Right cardiac atrium (tissue), 5 donors: ENCODE data around the gene SLC34A3. TPM values are rescaled to one million over a fixed set of nuclear protein-coding genes. Genes with fewer than 3 reads are reported as not detected.
A peak's percentile ranks its signal among the peaks of the same experiment; 100 is the strongest.

ENCODE experiments used
- ATAC-seq, 2 donors: fragments of 200-7000 bp; cut with Tn5 transposase; one replicate each; pipeline versions ENCODE4 v1.8.0 to v1.9.1; 2020; ENCODE audit warnings: moderate library complexity in 2 of 2, mild to moderate bottlenecking in 1 of 2
- DNase-seq, 3 donors: peaks; one replicate each; pipeline ENCODE4 v3.0.0-alpha.2; 2020
- H3K27ac ChIP-seq: one replicate; pipeline ENCODE4 v1.5.1; 2013; ENCODE audit warnings: mild to moderate bottlenecking, low read length, control low read depth, moderate library complexity
- H3K27me3 ChIP-seq: one replicate; pipeline ENCODE4 v1.6.1; 2013; ENCODE audit not compliant: control insufficient read depth, insufficient read depth
- H3K4me1 ChIP-seq: one replicate; pipeline ENCODE4 v1.6.1; 2013; ENCODE audit warnings: low read length; ENCODE audit not compliant: control insufficient read depth, insufficient read depth
- H3K4me3 ChIP-seq: one replicate; pipeline ENCODE4 v1.5.1; 2013; ENCODE audit warnings: low read length, control low read depth
- H3K9me3 ChIP-seq: one replicate; pipeline ENCODE4 v1.6.1; 2013; ENCODE audit warnings: low read length; ENCODE audit not compliant: control insufficient read depth
- WGBS: extraction: QIAGEN DNeasy Blood & Tissue Kit; methylation state at CpG from one replicate; pipeline ENCODE4 v1.1.7; 2013; 5-methylcytosine and 5-hydroxymethylcytosine counted together
- intact Hi-C, 4 donors: fragments of 100-400 bp; cut with DNase I; formaldehyde crosslinking; loops; one replicate each; pipeline versions ENCODE4 v1.11.0 to v1.14.0; 2022 to 2023
- polyA plus RNA-seq: library from polyadenylated mRNA; stranded (reverse); fragments of 200-250 nt; gene quantifications from one replicate; pipeline ENCODE4 v1.2.3, GENCODE V29; 2013
- total RNA-seq, 4 donors: library from RNA; stranded (reverse); fragmentation: NEBNext Ultra II Directional; extraction: Animal tissue kit (Norgen Biotek cat#: 25700); gene quantifications; one replicate each; pipeline ENCODE4 v1.2.1, GENCODE V29; 2021
- donor health status: healthy with polysubstance abuse.
- donor health status: DM: no; HTN: yes; CAD: no.
- donor health status: DM: no; HTN: no; CAD: no.
- donor health status: DM: no; HTN: yes; CAD: no; lungs with severe emphysema.
- donor health status: DM: yes; HTN: yes; CAD: no.

SLC34A3 gene
- total and polyA plus RNA-seq, 5 donors: not detected

DNA sequence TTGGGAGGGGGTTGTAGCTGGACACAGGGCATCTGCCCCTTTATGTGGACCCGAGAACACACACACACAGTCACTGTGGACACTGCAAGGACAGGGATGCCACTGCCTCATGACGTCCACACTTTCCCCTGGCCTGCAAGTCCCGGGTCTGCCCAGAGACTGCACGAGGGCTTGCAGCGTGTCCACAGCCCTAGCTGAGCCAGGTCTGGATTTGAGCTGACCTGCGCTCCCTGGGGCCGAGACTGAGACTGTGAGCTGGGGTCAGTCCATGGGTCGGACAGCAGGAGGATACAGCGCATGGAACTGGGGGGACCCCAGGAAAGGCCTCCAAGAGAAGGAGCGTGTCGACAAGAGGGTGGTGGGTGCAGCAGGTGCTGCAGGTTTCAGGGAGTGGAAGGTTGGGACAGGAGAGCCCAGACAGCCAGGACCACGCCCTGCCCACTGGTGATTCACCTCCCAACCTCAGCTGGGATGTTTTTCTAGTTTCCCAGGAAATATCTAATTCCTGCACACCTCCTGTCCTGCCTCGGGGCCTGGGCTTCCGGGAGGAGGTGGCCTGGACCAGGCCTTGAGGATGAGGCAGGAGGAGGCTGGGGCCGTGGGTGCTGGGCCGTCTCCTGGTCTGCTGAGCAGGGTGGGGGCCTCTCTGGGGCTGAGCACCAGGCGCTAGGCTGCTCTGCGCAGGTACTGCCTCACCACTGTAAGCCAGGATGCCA, 4.2 kb upstream of the SLC34A3 start:
- intact Hi-C loops: loop anchor here in 3 of 4 donors (5.0 kb wide), 1 partner anchor 104 kb away; no protein-coding TSS in a partner anchor
- 67% methylated on average over 18 of the region's 18 CpGs for WGBS
- ATAC-seq: no peak
- no peak overlapping the region for H3K27ac ChIP-seq
- H3K4me3 ChIP-seq: no peak overlapping the region
- DNase-seq: no peak
- peaks cover 5% of the 10 kb centered on the region for H3K4me1 ChIP-seq
- H3K9me3 ChIP-seq: no peaks in the 10 kb centered on the region
- H3K27me3 ChIP-seq: no peaks in the 10 kb centered on the region

DNA sequence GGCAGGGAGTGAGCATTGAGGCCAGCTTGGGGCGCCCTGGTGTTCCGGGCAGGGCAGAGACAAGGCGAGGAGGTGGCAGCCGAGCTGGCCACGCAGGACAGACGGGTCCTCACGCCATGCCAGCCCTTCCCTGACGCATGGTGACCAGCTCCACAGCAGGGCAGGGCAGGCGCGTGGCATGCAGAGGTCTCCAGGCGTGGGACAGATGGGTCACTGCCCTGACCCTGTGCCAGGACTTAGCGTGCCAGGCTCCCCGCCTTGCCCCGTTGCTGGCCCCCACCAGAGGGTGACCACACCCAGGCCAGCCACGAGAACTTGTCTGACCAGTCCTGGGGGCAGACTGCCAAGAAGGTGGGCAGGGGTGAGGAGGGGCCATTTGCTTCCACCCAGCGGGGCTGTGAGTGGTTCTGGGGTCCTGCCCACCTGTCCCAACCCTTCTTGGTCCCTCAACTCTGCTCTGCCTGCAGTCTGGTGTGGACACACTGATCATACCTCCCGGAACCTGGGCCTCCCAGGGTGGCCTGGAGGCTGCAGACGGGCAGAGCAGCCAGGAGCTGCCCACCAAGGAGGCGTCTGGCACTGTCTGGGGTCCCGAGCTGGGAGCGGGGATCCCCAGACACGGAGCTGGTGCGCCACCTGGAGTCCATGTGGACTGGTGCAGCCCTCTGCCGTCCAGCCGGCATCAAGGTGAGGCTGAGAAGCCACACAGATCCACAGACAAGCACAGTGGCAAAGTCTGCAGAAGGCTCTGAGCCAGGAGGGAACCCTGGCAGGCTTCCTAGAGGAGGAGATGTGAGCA, 3.4 kb upstream of the SLC34A3 start, which contains the start of gene RNF224:
RNF224 (plus strand) TSS at position 449 of the 799 bp plus-strand sequence. CDS start 834 bp downstream, outside the sequence.
- WGBS: 36% methylated on average over 25 of the region's 25 CpGs
- H3K27ac ChIP-seq: no peak within 1 kb of the TSS
- H3K4me1 ChIP-seq: peaks cover 5% of the 10 kb centered on the region
- DNase-seq (peak; percentile 77 to 89 (median 89)), ATAC-seq (peak; percentile 8 to 28)
- no peaks in the 10 kb centered on the region for H3K9me3 ChIP-seq
- intact Hi-C loops: loop anchor here in 3 of 4 donors (5.0 kb wide), 1 partner anchor 105 kb away; no protein-coding TSS in a partner anchor
- H3K4me3 ChIP-seq: no peak within 1 kb of the TSS
- H3K27me3 ChIP-seq: no peaks in the 10 kb centered on the region

DNA sequence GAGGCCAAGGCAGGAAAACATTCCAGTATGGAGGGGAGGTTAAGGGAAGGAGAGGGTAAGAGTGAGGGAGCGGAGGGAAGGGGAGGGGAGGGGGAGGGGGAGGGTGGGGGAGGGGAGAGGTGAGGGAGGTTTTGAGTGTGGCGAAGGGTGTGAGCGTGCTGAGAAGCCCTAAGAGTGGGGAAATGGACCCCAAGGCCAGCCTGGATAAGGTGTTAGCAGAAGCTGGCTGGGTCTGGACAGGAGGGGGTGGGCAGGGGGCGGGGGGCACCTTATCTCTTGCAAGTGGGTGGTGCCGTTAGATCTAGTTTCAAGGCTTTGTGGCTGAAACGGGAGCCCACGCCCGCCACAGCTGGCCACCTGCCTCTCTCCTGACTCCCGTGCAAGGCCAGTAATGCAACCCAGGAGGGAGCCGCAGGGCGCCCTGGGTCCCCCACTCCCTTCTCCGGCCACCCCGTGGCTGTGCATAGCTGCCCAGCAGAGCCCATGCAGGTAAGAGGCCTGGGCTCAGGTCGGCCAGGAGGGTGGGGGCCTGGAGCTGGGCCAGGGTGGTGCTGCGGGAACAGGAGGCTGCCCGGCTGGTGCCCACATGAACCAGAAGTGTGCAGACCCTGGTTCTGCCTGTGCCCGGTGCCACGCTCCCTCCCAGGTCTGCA, 2.7 kb upstream of the SLC34A3 start:
- Histone ChIP-seq H3K27me3 (no peaks in the 10 kb centered on the region), H3K27ac (no peak overlapping the region), H3K4me1 (no peaks in the 10 kb centered on the region), H3K4me3 (no peak overlapping the region), H3K9me3 (no peaks in the 10 kb centered on the region)
- no peak for ATAC-seq
- peak in 1 of 3 donors; percentile 62 for DNase-seq
- 35% methylated on average over 18 of the region's 18 CpGs for WGBS
- intact Hi-C loops: loop anchor here in 3 of 4 donors (5.0 kb wide), 1 partner anchor 106 kb away; no protein-coding TSS in a partner anchor

DNA sequence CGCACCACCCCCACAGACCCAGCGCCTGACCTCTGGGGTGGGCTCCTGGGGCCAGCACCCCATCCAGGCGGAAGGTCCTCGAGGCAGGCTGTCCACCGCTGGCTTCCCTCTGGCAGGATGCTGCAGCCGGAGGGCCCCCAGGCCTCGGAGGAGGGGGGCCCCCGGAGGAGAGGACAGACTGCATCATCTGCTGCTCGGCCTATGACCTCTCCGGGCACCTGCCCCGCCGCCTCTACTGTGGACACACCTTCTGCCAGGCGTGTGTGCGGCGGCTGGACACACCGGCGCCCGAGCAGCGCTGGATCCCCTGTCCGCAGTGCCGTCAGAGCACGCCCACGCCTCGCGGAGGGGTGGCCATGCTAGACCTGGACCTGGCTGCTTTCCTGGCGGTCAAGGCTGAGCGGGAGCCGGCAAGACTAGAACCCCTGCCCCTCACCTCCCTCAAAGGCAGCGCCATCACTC, 2.2 kb upstream of the SLC34A3 start:
- Histone ChIP-seq H3K4me3 (no peak overlapping the region), H3K27ac (no peak overlapping the region), H3K9me3 (no peaks in the 10 kb centered on the region), H3K27me3 (no peaks in the 10 kb centered on the region), H3K4me1 (no peaks in the 10 kb centered on the region)
- WGBS: 62% methylated on average over 29 of the region's 29 CpGs
- intact Hi-C loops: loop anchor here in 3 of 4 donors (5.0 kb wide), 1 partner anchor 106 kb away; no protein-coding TSS in a partner anchor
- peak in 1 of 3 donors; percentile 58 for DNase-seq
- ATAC-seq: no peak

DNA sequence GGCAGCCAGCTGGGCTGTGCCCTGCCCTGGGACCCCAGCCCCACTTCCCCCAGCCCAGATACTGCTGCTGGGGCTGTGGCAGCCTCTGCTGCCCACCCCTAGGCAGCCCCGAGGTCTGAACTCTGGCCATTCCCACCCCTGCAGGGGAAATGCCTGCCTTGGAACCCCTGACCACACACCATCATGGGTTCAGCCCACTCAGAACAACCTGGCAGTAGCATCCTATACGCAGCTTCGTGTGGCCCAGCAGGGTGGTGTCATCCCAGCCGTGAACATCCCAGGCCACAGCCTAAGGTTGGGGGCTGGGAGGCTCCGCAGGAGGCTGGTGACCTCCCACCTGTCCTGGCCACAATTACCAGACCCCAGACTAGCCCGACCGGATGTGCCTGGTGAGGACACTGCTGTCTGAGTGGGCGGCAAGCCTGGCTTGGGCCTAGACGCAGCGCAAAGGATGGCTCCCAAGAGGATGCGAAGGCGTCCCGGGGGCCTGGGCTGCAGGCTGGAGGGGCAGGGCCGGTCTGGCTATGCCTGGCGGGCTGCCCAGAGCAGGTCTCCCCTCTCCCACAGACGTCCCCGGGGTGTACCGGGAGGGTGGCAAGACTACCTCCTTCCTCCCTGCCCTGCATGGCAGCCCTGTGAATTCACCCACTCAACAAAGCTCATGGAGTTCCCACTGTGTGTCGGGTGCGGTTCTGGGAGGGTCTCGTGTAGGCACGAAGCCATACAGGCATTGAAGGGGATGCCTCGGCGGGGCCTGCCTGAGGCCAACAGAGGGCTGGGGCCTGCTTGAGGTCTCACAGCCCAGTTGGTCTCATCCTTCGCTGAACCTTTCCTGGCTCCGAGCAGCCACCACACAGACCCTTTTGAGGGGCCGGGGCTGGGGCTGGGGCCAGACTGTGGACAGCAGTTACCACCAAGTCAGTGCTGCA, 1.5 kb upstream of the SLC34A3 start:
- intact Hi-C loops: loop anchor here in 3 of 4 donors (5.0 kb wide), 1 partner anchor 107 kb away; no protein-coding TSS in a partner anchor
- no peak overlapping the region for H3K4me3 ChIP-seq
- DNase-seq (peak in 1 of 3 donors; percentile 51), ATAC-seq (no peak)
- H3K4me1 ChIP-seq: no peaks in the 10 kb centered on the region
- H3K27me3 ChIP-seq: no peaks in the 10 kb centered on the region
- no peaks in the 10 kb centered on the region for H3K9me3 ChIP-seq
- 60% methylated on average over 27 of the region's 27 CpGs for WGBS
- no peak overlapping the region for H3K27ac ChIP-seq

DNA sequence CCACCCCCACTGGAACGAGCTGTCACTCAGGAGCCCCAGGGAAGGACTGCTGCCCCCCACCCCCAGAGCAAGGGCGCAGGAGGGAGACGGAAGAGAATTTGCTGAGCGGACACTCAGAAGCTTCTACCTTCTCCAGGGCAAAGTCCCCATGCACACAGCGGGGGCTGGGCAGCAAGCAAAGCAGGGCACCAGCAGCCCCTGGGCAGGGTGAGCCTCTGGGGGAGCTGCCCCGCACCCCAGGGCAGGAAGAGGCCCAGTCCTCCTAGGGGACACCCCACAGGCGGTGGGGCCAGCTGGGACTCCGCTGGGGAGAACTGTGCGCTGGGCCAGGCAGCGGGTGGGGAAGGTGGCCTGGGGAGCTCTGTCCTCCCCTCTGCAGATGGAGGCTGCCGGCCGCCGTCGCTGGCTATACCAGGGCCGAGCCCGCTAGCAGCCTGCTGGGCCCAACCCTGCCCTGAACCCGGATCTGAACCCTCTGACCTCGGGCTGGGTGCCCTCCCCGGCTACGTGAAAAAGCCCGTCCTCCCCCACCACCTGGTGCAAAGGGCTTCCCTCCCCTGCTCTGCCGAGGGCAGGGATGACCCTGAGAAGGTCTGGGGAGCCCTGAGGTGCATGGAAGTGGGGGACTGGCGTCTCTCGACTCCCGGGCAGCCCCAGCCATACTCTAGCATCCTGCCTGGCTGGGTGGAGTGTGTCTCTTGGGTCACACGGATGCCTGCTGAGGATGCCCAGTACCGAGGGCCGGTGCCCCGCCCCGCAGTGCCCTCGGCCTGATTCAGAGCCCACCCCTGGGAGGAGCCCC, 597 bp upstream of the SLC34A3 start:
- Histone ChIP-seq H3K4me1 (no peaks in the 10 kb centered on the region), H3K4me3 (no peak overlapping the region), H3K27ac (no peak overlapping the region), H3K27me3 (no peaks in the 10 kb centered on the region), H3K9me3 (no peaks in the 10 kb centered on the region)
- no peak for ATAC-seq
- WGBS: 61% methylated on average over 31 of the region's 31 CpGs
- peak in 1 of 3 donors; percentile 46 for DNase-seq
- intact Hi-C loops: loop anchor here in 3 of 4 donors (5.0 kb wide), 1 partner anchor 108 kb away; no protein-coding TSS in a partner anchor

DNA sequence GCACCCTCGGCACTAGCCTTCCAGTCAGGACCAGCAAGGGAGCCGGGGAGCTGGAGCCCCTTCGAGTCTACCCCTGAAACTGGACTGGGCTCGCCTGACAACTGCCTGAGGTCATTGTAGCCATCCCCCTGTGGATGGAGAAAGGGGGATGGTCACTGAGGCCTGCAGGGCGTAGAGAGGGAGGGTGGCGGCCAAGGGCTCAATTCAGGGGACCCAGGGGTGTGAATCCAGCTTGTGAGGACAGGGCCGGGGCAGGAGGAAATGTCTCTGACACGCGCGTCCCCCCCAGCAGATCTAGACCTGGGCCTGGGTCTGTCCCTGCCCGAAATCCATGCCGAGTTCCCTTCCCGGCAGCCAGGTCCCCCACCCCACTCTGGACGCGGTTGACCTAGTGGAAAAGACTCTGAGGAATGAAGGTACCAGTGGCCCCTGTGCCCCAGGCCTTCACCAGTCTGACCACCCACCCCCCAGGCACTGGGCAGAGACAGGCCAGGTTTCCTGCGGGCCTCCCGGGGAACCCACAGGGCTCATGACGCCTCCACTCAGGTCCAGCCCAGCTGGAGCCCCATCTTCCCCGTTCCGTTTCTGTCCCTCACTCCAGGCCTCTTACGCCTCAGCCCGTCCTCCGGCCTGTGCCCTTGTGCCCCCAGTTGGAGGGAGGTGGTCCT, 805 bp downstream of the SLC34A3 start:
- DNase-seq (no peak), ATAC-seq (no peak)
- Histone ChIP-seq H3K4me1 (no peaks in the 10 kb centered on the region), H3K27me3 (no peaks in the 10 kb centered on the region), H3K9me3 (no peaks in the 10 kb centered on the region), H3K4me3 (no peak overlapping the region), H3K27ac (no peak overlapping the region)
- intact Hi-C loops: loop anchor here in 1 of 4 donors (2.0 kb wide), 2 partner anchors 29 to 109 kb away; no protein-coding TSS in a partner anchor
- 78% methylated on average over 23 of the region's 23 CpGs for WGBS

DNA sequence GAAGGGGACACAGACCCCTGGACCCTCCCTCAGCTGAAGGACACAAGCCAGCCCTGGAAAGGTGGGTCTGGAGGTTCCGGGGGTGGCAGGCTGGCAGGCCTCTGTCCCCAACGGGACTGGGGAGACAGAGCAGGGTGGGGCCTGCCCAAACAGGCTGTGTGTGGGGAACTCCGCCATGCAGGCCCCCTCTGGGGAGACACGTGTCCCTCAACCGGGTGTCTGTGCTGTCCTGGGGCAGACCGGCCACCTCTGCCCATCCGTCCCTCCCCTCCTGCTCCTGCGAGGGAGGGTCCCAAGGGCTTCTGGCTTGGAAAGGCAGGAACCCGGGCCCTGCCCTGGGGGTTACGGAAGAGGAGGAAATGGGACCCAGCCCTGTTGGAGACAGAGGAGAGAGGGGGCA, 1.4 kb downstream of the SLC34A3 start:
- Histone ChIP-seq H3K4me3 (no peak overlapping the region), H3K4me1 (no peaks in the 10 kb centered on the region), H3K27me3 (no peaks in the 10 kb centered on the region), H3K27ac (no peak overlapping the region), H3K9me3 (no peaks in the 10 kb centered on the region)
- DNase-seq (no peak), ATAC-seq (no peak)
- 60% methylated on average over 10 of the region's 10 CpGs for WGBS
- intact Hi-C loops: loop anchor here in 1 of 4 donors (2.0 kb wide), 2 partner anchors 29 to 109 kb away; no protein-coding TSS in a partner anchor

DNA sequence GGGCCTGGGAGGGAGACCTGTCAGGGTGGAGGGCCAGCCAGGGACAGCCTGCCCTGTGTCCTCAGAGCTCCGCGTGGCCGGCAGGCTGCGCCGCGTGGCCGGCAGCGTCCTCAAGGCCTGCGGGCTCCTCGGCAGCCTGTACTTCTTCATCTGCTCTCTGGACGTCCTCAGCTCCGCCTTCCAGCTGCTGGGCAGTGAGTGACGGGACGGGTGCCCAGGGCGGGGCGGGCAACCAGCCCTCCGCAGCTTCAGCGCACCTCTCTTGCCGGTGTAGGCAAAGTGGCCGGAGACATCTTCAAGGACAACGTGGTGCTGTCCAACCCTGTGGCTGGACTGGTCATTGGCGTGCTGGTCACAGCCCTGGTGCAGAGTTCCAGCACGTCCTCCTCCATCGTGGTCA, 1.8 kb downstream of the SLC34A3 start:
- WGBS: 68% methylated on average over 24 of the region's 24 CpGs
- intact Hi-C loops: loop anchor here in 1 of 4 donors (2.0 kb wide), 2 partner anchors 28 to 110 kb away; no protein-coding TSS in a partner anchor
- H3K4me1 ChIP-seq: no peaks in the 10 kb centered on the region
- H3K27me3 ChIP-seq: no peaks in the 10 kb centered on the region
- ATAC-seq (no peak), DNase-seq (no peak)
- H3K4me3 ChIP-seq: no peak overlapping the region
- no peak overlapping the region for H3K27ac ChIP-seq
- no peaks in the 10 kb centered on the region for H3K9me3 ChIP-seq
